ENCODE data around the gene NCF4. TPM values are rescaled to one million over a fixed set of nuclear protein-coding genes. Genes with fewer than 3 reads are reported as not detected.
A peak's percentile ranks its signal among the peaks of the same experiment; 100 is the strongest.

The NCF4 gene
- total and polyA plus RNA-seq, 2 of the 4 experiments (the other 2 are of a cell fraction) = not detected

DNA sequence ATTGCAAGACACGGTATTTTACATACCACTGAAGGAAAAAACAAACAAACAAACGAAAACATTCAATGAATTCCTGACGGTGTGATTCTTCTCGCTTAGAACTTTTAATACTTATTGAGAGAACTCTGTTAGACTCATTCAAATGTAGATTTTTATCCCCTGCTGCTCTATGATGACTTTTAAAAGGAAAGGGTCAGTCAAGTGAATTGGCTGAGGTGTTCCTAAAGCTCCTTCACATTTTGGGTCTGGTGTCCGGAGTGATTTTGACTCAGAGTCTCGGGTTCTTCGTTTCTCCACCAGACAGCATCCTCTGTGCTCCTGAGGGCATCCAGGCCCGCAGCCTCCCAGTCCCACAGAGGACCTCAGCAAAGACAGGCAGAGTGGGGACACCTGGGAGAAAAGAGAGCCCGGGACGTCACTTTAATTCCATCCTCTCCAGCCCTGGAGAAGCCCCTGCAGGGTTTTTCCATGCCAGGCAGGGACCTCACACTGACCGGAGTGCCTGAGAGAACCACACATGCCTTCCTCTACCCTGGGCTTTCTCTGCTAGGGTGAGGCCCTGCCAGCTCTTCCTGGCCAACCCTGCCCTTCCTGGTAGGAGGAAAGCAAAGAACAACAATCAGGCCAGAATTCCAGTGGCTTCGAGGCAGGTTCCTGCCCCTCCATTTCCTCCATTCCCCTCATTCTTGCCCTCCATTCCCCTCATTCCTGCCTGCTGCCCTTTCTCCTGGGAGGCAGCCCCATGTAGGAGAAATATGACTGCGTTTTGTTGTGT, 51.3 kb downstream of the NCF4 start:
- Histone ChIP-seq H3K4ac (ENCODE audit: low read depth, low read length) (no peak overlapping the region), H3K27ac (ENCODE audit: insufficient read depth, low read length) (no peak overlapping the region), H2BK15ac (ENCODE audit: low read depth, low read length) (no peak overlapping the region), H2BK5ac (ENCODE audit: low read depth, low read length, poor library complexity, severe bottlenecking) (no peak overlapping the region), H3K79me1 (ENCODE audit: low read depth in 1 of 2, low read length in 2 of 2) (no peaks in the 10 kb centered on the region), H3K9ac (ENCODE audit: low read depth, low read length) (no peak overlapping the region), H2AK9ac (replicated peaks; ENCODE audit: low read depth, low read length, poor library complexity) (no peak overlapping the region), H3K4me3 (ENCODE audit: insufficient read depth, low read depth, low read length) (no peak overlapping the region), H4K5ac (ENCODE audit: low read depth, low read length) (no peak overlapping the region), H3K4me2 (ENCODE audit: low read depth, low read length) (no peak overlapping the region), H3K9me3 (ENCODE audit: control insufficient read depth, insufficient read depth, low read length) (no peaks in the 10 kb centered on the region), H2BK120ac (ENCODE audit: low read depth, low read length) (no peak overlapping the region), H3K18ac (ENCODE audit: low read depth, low read length) (no peak overlapping the region), H3K23ac (ENCODE audit: low read depth, low read length) (no peak overlapping the region), H4K91ac (ENCODE audit: insufficient read depth, low read depth, low read length) (no peak overlapping the region), H4K8ac (ENCODE audit: low read depth in 2 of 2, low read length in 2 of 2) (no peak overlapping the region), H3K14ac (replicated peaks; ENCODE audit: low read depth, low read length) (no peak overlapping the region), H2AFZ (replicated peaks; ENCODE audit: low read length, poor library complexity) (no peak overlapping the region), H3K36me3 (ENCODE audit: control insufficient read depth, insufficient read depth, low read length) (no peaks in the 10 kb centered on the region), H3K9me1 (ENCODE audit: insufficient read depth, low read length) (no peaks in the 10 kb centered on the region), H3K4me1 (ENCODE audit: control insufficient read depth, insufficient read depth, low read length) (no peaks in the 10 kb centered on the region), H3K56ac (ENCODE audit: extremely low read depth, insufficient read depth, low read length) (no peak overlapping the region), H2BK20ac (ENCODE audit: low read depth, low read length) (no peak overlapping the region), H3K27me3 (ENCODE audit: control insufficient read depth, insufficient read depth, low read length) (peaks cover 13% of the 10 kb centered on the region), H4K20me1 (ENCODE audit: insufficient read depth, low read length) (no peaks in the 10 kb centered on the region), H2AK5ac (ENCODE audit: low read depth, low read length) (no peak overlapping the region)
- BruUV-seq (replicated peaks) = no TSS peak
- no peak for TF ChIP-seq NFE2L2 (IDR thresholded peaks at IDR 0.05; ENCODE audit: low read depth, low read length)
- CTCF ChIA-PET = no interaction called here
- no CpG with 5 or more reads among the region's 13 CpGs for WGBS, 2 experiments (ENCODE audit: extremely low coverage in 2 of 2, insufficient read length in 1 of 2)
- intact Hi-C loops (cut with micrococcal nuclease) = no loop called here
- DNase-seq (no peak), ATAC-seq (ENCODE audit: low read depth) (peak; percentile 57)
- in situ Hi-C loops (cut with MboI; ENCODE audit: low sequenced_read_pairs) = no loop called here
- POLR2A ChIA-PET (ENCODE audit: unreplicated experiment) = no interaction called here
- dilution Hi-C loops (cut with HindIII; ENCODE audit: low sequenced_read_pairs, unreplicated experiment) = no loop called here

All from IMR-90 (cell line).